Hepatocyte (in vitro differentiated cells): ENCODE data around the gene FNBP1L. TPM values are rescaled to one million over a fixed set of nuclear protein-coding genes. Genes with fewer than 3 reads are reported as not detected.

Experiments
- DNase-seq: peaks from one replicate; pipeline ENCODE4 v3.0.0-alpha.2; 2016; ENCODE audit warnings: low spot score
- H2AFZ ChIP-seq: fragments of 200-600 bp; sonication (generic); 2 replicates; pipeline ENCODE4 v1.6.0; 2016; ENCODE audit warnings: antibody characterized with exemption, mild to moderate bottlenecking
- H3K27ac ChIP-seq: fragments of 200-600 bp; sonication (generic); 2 replicates; pipeline ENCODE4 v1.5.1; 2016; ENCODE audit warnings: mild to moderate bottlenecking
- H3K27me3 ChIP-seq: fragments of 200-600 bp; sonication (generic); 2 replicates; pipeline ENCODE4 v1.6.1; 2016
- H3K36me3 ChIP-seq: fragments of 200-600 bp; sonication (generic); replicated peaks from 2 replicates; pipeline ENCODE4 v1.5.1; 2016; ENCODE audit warnings: low read depth; ENCODE audit not compliant: insufficient read depth
- H3K4me1 ChIP-seq: fragments of 200-600 bp; sonication (generic); 2 replicates; pipeline ENCODE4 v1.5.1; 2016; ENCODE audit warnings: mild to moderate bottlenecking, moderate library complexity; ENCODE audit not compliant: insufficient read depth
- H3K4me2 ChIP-seq: fragments of 200-600 bp; sonication (generic); 2 replicates; pipeline ENCODE4 v1.6.0; 2016
- H3K4me3 ChIP-seq: fragments of 200-600 bp; sonication (generic); 2 replicates; pipeline ENCODE4 v1.5.1; 2016; ENCODE audit warnings: mild to moderate bottlenecking
- H3K79me2 ChIP-seq: fragments of 200-600 bp; sonication (generic); 2 replicates; pipeline ENCODE4 v1.6.0; 2017; ENCODE audit warnings: mild to moderate bottlenecking
- H3K9me2 ChIP-seq: fragments of 200-600 bp; sonication (generic); replicated peaks from 2 replicates; pipeline ENCODE4 v1.6.0; 2017; ENCODE audit warnings: mild to moderate bottlenecking; ENCODE audit not compliant: insufficient read depth
- H3K9me3 ChIP-seq: fragments of 200-600 bp; sonication (generic); 2 replicates; pipeline ENCODE4 v1.5.1; 2016; ENCODE audit warnings: low read depth, mild to moderate bottlenecking
- H4K20me1 ChIP-seq: fragments of 200-600 bp; sonication (generic); 2 replicates; pipeline ENCODE4 v1.6.0; 2016; ENCODE audit warnings: mild to moderate bottlenecking; ENCODE audit not compliant: insufficient read depth, poor library complexity, severe bottlenecking
- CTCF ChIP-seq: fragments of 200-600 bp; sonication (generic); IDR thresholded peaks from 2 replicates; pipeline ENCODE4 v1.5.1; 2016; ENCODE audit warnings: antibody characterized with exemption, mild to moderate bottlenecking; ENCODE audit not compliant: poor library complexity
- EZH2 ChIP-seq: fragments of 200-600 bp; sonication (generic); IDR thresholded peaks from 2 replicates; pipeline ENCODE4 v1.6.1; 2016; ENCODE audit warnings: antibody characterized with exemption, mild to moderate bottlenecking, borderline replicate concordance
- EZH2phosphoT487 ChIP-seq: fragments of 200-600 bp; sonication (generic); IDR thresholded peaks from one replicate; pipeline ENCODE4 v1.6.1; 2018; ENCODE audit warnings: antibody characterized with exemption, mild to moderate bottlenecking, low read depth, moderate library complexity; ENCODE audit not compliant: unreplicated experiment, severe bottlenecking
- WGBS: methylation state at CpG from one replicate; pipeline ENCODE4 v1.1.6; 2016; ENCODE audit warnings: low lambda C conversion rate; ENCODE audit errors: missing lambda C conversion rate; 5-methylcytosine and 5-hydroxymethylcytosine counted together
- polyA plus RNA-seq: library from polyadenylated mRNA; unstranded; fragments of >200 nt; fragmentation: Nextera tagmentation; extraction: Ambion mirVana; gene quantifications from 2 replicates; pipeline ENCODE4 v1.2.1, GENCODE V29; 2016
- total RNA-seq: library from RNA; depleted of rRNA; stranded (reverse); fragments of >200 nt; gene quantifications from 2 replicates; pipeline ENCODE4 v1.2.3, GENCODE V29; 2014

FNBP1L gene
- total and polyA plus RNA-seq, 2 experiments from 2014 or later: 46.8 to 98.8 TPM

- TF ChIP-seq EZH2phosphoT487 (no peak), CTCF (peak; percentile 20)
- Histone ChIP-seq H2AFZ (peak overlapping the region; percentile 97), H3K27ac (peak overlapping the region; percentile 98), H3K4me3 (peak overlapping the region; percentile 87), H3K9me2 (no peaks in the 10 kb centered on the region), H3K79me2 (peaks cover 54% of the 10 kb centered on the region), H3K4me2 (peak overlapping the region; percentile 77), H3K27me3 (no peaks in the 10 kb centered on the region), H3K4me1 (peaks cover 6% of the 10 kb centered on the region), H4K20me1 (peaks cover 41% of the 10 kb centered on the region), H3K36me3 (no peaks in the 10 kb centered on the region), H3K9me3 (no peaks in the 10 kb centered on the region)
- peak; percentile 81 for DNase-seq
- 1% methylated on average over 47 of the region's 77 CpGs for WGBS
These were observed 519 bp downstream of the FNBP1L start for GRCh38 chr1:93448292-93448982.

GRCh38 chr1:93448983-93449804, 1.3 kb downstream of the FNBP1L start:
- Histone ChIP-seq H4K20me1 (peaks cover 49% of the 10 kb centered on the region), H3K4me1 (peaks cover 6% of the 10 kb centered on the region), H3K4me3 (peak overlapping the region; percentile 87), H3K27me3 (no peaks in the 10 kb centered on the region), H2AFZ (peak overlapping the region; percentile 97), H3K9me2 (no peaks in the 10 kb centered on the region), H3K36me3 (no peaks in the 10 kb centered on the region), H3K9me3 (no peaks in the 10 kb centered on the region), H3K79me2 (peaks cover 62% of the 10 kb centered on the region), H3K27ac (peak overlapping the region; percentile 98), H3K4me2 (peak overlapping the region; percentile 77)
- DNase-seq: peak; percentile 79
- WGBS: 1% methylated on average over 27 of the region's 27 CpGs
- TF ChIP-seq EZH2phosphoT487: no peak
- peak; percentile 30 for TF ChIP-seq CTCF

GRCh38 chr1:93450321-93450720, 2.4 kb downstream of the FNBP1L start:
- no peaks in the 10 kb centered on the region for H3K9me3 ChIP-seq
- H3K4me2 ChIP-seq: peak overlapping the region; percentile 77
- H3K4me3 ChIP-seq: peak overlapping the region; percentile 87
- no peaks in the 10 kb centered on the region for H3K9me2 ChIP-seq
- peaks cover 6% of the 10 kb centered on the region for H3K4me1 ChIP-seq
- H4K20me1 ChIP-seq: peaks cover 60% of the 10 kb centered on the region
- WGBS: 40% methylated on average over 1 of the region's 1 CpG
- no peaks in the 10 kb centered on the region for H3K36me3 ChIP-seq
- DNase-seq: no peak
- H3K27ac ChIP-seq: peak overlapping the region; percentile 4
- TF ChIP-seq EZH2: no peak
- peaks cover 73% of the 10 kb centered on the region for H3K79me2 ChIP-seq
- no peak overlapping the region for H2AFZ ChIP-seq
- H3K27me3 ChIP-seq: no peaks in the 10 kb centered on the region

- H3K4me2 ChIP-seq: no peak overlapping the region
- H3K4me1 ChIP-seq: peaks cover 6% of the 10 kb centered on the region
- no peaks in the 10 kb centered on the region for H3K9me2 ChIP-seq
- WGBS: 70% methylated on average over 1 of the region's 1 CpG
- H2AFZ ChIP-seq: no peak overlapping the region
- no peak overlapping the region for H3K4me3 ChIP-seq
- no peaks in the 10 kb centered on the region for H3K36me3 ChIP-seq
- H4K20me1 ChIP-seq: peaks cover 88% of the 10 kb centered on the region
- DNase-seq: no peak
- H3K9me3 ChIP-seq: no peaks in the 10 kb centered on the region
- peaks cover 100% of the 10 kb centered on the region for H3K79me2 ChIP-seq
- no peak overlapping the region for H3K27ac ChIP-seq
- H3K27me3 ChIP-seq: no peaks in the 10 kb centered on the region
- no peak for TF ChIP-seq CTCF
- TF ChIP-seq EZH2phosphoT487: no peak
- no peak for TF ChIP-seq EZH2
These were observed 6.0 kb downstream of the FNBP1L start for GRCh38 chr1:93453911-93454310.
